ENCODE results near the gene SRP54.
"Not testable (repeated sequence)": the region's sequence is repeated elsewhere in the genome, so short reads cannot be mapped to it uniquely, and the experiment has no call there.

The SRP54 gene

DNA sequence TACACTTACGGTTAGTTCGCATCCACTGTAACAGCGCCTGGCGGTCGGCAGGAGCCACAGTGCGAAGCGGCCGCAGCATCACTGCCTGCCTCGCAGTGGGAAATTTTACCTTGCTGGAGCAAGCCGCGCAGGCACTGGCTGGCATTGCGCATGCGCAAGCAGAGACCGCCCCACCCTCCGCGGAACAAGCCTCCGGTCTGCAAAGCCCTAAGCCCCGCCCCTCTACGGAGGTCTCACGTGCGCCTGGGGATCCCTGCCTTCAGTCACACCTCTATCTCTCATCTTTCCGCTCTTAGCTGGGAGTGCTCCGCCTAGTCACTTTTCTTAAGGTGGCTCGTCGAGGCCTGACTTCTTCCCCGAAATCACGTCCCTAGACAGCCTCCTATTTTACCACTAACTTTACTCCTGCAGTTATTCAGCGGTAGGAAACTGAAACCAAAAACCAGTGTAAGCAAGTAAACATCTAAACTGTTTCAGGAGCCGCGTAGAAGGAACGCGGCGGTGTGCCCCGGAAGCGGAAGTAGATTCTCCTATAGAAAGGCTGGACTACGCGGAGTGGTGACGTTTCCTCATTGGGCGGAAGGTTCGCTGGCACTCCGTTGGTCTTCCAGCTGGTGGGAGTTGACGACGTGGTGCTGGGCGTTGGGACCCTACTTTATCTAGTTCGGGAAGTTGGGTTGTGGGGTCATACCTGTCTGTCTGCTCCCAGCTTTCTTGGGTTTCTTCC, at the start of gene SRP54:
Gene SRP54, plus strand, starts transcription at position 572 of the 727 bp plus-strand sequence. CDS start 13,718 bp downstream, outside the sequence.
- peak; percentile 99 for DNase-seq

DNA sequence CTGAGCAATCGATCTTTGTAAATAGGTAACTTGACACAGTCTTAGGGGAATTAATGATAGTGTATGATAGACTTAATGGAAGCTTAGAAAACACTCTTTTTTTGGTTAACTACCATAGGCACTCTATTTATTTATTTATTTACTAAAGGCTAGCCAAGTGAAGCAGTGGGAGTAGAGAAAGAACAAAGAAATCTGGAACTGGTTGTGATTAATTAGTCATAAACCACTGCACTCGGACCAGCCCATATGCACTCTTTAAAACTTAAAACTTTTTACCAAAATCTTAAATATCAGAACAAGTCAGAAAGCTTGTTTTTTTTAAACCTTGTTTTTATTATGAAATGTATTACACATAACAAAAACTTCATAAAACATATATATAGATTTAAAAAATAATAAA, 49.5 kb upstream of the SRP54 start:
- no peak for DNase-seq

DNA sequence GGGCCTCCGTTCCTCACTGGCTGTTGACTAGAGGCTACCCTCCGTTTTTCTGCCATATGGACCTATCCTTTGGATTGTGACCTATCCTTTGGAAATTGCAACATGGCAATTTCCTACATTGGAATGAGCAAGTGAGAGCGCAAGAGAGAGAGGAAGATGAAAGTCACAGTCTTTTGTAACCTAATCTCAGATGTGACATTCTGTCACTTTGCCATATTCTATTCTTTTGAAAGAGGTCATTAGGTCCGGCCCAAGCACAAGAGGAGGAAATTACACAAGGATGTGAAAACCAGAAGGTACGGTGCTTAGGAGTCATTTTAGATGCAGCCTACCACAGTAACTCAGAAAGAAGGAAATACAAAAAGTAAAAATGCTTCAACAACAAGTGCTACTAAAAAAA, 47.3 kb upstream of the SRP54 start:
- no peak for DNase-seq

DNA sequence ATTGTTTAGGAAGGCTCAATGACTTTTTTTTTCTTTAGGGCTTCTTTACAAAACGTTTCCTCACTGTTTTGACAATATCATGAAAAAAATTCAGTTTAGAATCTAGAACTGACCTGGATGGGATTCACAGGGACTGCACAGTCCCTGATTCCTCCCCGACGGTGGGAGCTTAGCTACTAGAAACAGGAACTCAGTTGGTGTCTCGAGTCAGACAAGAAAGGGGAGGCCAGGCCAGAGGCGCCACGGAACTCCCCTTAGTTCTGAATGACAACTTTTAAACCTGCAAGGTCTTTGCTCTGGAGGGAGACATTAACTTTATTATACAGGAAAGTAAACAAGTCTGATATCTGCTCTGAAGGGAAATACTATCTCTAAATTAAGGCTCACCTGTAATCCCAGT, 45.4 kb upstream of the SRP54 start:
- no peak for DNase-seq

DNA sequence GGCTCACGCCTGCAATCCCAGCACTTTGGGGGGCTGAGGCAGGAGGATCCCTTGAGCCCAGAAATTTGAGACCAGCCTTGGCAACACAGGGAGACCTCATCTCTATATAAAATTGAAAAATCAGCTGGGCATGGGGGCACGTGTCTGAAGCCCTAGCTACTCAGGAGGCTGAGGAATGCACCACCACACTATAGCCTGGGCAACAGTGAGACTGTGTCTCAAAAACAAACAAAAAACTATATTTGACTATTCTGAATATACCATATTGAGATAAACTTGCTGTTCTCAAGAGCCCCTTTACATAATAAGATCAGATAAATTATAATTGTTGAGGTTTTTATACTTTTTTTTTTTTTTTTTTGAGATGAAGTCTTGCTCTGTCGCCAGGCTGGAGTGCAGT, 44.9 kb upstream of the SRP54 start:
- no peak for DNase-seq

DNA sequence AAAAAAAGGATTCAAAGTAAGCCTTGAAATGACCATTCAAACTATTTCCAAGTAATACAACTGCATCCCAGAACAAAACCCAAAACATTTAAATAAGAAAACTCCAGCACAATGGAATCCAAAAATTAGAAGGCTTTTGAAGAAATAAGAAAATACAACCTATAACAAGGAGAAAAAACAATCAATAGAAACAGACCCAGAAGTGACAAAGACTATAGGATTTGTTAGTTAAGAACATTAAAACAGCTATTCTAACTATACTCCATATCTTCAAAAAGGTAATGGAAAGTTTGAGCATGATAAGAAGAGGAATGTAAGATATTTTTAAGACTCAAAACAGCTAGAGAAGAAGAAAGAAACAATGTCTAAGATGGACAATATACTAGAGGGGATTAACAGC, 39.3 kb upstream of the SRP54 start:
- DNase-seq, result no peak

DNA sequence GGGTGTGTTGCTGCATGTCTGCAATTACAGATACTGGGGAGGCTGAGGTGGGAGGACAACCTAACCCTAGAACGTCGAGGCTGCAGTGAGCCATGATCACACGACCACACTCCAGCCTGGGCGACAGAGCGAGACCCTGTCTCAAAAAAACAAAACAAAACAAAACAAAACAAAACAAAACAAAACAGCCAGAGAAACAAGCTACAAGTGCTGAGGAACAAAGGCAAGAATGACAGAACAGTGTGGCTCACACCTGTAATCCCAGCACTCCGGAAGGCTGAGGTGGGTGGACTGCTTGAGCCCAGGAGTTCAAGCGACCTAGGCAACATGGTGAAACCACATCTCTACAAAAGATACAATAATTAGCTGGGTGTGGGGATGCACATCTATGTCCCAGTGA, 38.0 kb upstream of the SRP54 start:
- DNase-seq, result no peak

DNA sequence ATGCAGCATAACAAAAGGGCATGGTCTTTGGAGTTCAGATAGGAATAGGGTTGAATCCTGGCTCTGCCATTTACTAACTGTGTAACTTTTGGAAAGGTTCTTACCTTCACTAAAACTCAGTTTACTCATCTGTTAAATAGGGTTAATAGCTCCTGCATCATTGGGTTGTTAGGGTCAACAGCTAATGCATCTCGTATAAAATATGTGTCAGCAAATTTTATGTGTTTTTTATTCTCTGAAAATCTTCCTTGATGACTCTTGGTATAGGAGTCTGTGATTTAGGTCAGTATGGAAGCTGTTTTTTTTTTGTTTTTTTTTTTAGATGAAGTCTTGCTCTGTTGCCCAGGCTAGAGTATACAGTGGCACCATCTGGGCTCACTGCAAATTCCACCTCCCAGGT, 36.1 kb upstream of the SRP54 start:
- no peak for DNase-seq

DNA sequence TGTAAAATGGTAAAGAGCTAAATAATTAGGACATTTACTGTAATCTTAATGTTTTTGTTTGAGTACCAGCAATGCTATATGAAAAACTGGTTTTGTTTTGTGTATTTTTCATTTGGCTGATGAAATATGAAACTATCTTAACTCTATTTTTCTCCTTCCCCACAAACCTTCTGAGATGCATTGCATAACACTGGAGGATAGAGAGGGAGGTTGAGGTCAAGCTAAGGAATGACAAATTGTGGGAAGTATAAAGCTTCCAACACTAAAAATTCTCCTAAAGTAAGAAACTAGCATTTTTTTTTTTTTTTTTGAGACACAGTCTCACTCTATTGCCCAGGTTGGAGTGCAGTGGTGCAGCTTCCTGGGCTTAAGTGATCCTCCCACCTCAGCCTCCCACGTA, 31.5 kb upstream of the SRP54 start:
- no peak for DNase-seq

DNA sequence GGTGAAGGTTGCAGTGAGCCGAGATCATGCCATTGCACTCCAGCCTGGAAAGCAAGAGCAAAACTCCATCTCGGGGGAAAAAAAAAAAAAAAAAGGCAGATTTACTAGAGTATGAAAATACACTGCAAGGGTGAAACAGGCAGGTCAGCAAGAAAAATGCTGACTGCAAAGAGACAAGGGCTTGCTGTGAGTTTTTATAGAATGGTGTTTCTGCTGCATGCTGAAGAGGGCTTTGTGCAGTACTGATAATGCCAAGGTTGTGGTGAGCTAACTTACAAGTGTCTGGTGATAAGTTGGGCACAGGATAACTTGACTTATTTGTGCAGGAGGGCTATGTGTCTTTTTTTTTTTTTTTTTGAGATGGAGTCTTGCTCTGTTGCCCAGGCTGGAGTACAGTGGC, 25.9 kb upstream of the SRP54 start:
- no peak for DNase-seq

DNA sequence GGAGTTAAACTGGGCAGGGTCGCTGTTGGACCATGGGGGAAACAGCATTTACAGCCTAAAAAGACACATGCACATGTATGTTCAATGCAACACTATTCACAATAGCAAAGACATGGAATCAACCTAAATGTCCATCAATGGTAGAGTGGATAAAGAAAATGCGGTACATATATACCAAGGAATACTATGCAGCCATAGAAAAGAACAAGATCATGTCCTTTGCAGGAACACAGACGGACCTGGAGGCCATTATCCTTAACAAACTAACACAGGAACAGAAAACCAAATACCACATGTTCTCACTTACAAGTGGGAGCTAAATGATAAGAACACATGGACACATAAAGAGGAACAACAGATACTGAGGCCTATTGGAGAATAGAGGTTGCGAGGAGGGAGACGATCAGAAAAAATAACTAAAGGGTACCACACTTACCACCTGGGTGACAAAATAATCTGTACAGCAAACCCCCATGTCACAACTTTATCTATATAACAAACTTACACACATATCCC, 25.0 kb upstream of the SRP54 start:
- no peak for DNase-seq

DNA sequence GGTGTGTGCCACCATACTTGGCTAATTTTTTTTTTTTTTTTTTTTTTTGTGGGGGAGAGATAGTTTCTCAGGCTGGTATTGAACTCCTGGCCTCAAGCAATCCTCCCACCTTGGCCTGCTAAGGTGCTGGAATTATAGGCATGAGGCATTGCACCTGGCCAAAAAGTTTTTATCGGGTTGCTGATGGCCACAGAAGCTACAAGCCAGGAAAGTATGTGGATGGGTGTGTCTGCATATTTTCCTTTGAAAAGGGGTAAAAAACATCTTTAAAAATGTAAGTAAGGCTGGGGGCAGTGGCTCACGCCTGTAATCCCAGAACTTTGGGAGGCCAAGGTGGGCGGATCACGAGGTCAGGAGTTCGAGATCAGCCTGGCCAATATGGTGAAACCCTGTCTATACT, 20.7 kb upstream of the SRP54 start:
- not testable (repeated sequence) for DNase-seq

DNA sequence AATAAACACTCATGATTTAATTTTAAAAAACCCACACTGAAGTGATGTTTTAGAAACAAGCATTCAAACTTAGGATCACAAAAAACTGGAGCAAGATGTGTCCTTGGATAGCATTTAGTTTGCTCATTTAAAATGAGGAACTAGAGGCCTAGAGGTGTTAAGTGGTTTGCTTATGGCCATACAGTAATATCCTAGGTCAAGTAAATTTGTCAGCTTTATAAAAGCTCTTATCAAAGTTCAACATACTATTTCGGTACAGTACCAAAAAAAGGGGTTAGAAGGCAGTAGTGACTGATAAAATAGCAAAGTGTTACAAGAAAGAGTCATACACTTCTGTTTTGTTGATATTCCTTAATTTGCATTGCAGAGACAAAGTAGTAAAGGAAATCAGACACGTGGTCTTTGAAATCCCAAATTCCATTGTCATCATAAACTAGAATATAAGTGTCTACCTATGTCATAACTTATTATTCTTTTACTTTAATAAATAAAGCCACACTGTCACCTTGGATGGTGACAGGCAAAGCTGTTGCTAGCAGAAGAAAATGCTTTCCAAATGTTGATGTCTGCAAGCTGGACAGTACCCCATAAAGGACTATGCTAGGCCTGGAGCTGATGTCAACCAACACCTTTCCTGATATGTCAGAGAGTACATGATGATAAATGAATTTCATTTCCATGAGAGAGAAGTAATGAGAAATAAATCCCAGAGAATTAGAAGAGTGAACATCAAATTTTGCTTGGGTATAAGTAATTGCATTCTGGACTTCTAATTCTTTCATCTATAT, 17.6 kb upstream of the SRP54 start:
- DNase-seq, result no peak

DNA sequence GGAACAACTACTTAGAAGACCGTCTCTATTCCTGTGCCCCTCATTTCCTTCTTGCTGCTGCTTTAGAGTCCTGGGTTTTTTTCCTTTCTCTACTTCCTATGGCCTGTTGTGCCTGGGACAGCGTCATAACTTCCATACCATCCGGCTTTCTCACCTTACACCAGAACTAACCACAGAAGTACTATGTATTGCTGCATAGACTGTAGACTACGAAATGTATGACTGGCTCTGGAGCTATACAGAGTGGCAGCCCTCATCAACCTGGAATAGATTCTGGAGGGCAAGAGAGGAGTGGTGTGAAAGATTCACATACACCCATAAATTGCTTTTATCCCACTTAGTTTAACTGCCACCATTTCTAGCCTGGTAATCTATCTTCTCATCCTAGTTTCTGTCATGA, 16.9 kb upstream of the SRP54 start:
- no peak for DNase-seq

DNA sequence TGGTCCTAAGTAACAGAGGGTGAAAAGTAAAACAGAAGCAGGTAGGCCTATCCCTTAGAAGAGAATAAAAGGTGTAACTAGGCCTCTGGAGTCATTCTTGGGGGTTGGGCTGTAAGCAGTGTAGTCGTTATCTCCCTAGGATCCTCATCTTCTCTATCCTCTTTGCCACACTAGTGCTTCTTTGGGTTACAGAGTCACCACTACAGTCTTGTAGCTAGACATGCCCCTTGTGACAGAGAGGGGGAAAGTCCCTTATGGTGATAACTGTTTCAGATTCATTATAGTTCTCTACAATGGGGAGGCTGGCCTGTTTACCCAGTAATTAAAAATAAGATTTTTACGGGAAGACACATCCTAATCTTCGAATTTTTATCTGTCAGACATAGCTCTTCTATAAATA, 16.4 kb upstream of the SRP54 start:
- DNase-seq, result no peak

DNA sequence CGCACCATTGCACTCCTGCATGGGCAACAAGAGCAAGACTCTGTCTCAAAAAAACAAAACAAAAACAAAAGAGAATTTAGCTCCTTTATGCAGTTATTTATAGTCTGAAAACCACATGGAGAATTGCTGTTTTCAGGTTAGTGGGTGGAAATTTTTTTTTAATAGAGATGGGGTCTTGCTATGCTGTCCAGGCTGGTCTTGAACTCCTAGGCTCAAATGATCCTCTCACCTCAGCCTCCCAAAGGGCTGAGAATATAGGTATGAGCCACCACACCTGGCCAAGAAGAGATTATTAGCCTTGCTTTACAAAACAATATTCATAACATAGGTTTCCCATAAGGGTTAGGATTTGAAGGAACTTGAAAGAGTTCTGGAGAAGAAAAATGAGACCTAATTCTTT, 12.1 kb upstream of the SRP54 start:
- DNase-seq, result no peak

DNA sequence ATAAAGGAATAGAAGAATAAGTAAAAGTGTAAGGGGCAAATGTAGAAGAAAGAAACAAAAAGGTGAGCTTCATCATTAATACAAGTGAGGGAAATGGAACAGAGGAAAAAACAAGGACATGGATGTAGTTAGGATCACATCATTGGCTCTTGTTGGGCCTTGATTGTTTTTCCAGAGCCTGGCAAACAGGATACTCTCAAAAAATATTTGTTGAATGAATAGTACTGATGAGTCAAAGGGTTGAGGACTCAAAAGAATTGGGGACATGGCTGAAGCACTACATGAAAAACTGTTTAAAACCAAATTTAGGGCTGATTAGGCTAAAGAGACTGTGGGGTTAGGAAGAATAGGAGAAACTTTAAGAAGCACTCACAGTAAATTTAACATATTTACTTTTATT, 11.4 kb upstream of the SRP54 start:
- no peak for DNase-seq

DNA sequence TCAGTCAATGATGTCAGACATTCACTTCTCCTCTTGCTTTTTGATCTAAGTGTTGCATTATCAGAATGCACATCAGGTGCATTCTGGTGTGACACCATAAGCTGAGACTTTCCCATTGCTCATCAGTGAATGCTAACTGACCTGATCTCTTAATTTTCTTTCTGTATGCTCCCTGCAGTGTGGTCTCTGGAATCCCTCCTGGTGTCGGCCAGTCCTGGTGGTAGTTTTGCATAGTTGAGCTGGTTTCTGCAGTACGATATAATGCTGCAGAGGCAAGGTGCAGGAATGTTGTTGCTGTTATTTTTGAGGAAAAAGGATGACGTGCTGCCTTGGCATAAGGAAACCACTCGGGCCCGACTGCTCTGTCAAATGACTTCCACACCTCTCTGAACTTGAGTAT, 11.0 kb upstream of the SRP54 start:
- no peak for DNase-seq

DNA sequence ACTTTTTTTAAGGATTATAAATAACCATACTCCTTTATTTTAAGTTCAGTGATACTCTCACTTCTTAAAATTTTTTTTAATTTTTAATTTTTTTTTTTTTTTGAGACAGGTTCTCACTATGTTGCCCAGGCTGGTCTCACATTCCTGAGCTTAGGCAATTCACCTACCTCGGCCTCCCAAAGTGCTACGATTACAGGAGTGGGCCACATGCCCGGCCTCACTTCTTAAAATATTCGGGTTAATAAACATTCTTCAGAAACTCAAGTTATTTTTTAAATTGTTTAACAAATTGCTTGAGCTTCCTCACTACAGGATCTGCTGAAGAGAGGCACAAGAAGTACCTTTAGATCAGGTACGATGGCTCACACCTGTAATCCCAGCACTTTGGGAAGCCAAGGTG, 4.3 kb upstream of the SRP54 start:
- DNase-seq, result no peak

DNA sequence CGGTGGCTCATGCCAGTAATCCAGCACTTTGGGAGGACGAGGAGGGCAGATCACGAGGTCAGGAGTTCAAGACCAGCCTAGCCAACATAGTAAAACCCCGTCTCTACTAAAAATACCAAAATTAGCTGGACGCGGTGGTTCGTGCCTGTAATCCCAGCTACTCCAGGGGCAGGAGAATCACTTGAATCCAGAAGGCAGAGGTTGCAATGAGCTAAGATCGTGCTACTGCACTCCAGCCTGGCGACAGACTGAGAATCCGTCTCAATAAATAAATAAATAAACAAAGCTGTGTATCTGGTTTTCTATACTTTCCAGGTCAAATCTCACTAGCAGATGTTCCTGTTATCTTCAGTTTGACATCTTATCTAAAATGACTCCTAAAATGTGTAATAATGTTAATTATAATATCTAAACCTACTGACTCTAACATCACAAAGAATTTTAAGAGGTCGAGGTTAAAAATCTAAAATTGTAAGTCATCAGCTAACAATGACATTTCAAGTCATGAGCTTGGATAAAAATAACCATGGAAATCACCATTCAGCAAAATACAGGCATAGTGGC, 2.4 kb upstream of the SRP54 start:
- DNase-seq, result no peak

DNA sequence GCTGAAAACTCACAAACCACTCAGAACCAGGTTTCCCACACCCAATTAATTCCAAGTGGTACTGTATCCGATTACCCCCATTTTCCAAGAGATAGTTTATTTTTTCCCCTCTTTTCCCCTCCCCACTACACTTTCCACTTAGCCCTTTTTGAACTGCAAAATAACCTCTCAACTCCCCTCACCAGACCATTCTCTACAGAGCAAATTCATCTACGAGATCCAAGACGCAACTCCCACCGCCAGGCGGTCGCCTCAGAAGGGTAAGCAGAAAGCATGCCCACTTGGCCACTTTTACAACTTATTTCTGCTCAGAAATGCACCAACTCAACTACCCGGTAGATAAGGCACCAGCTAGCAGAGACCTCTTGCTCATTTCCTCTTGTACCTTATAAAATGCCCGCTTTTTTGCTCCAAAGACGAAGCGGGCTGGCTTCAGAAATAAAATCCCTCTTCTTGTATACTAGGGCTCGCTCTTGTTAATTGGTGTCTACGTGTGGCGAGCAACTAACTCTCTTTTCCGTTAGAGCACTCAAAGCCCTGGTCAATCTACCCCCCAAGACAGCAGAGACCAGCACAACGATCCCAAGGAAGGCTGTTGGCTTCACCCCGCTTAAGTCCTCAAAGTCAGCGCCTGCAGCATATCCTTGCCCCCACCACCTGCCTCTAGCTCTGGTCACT, 910 bp upstream of the SRP54 start:
- DNase-seq, result peak; percentile 59

DNA sequence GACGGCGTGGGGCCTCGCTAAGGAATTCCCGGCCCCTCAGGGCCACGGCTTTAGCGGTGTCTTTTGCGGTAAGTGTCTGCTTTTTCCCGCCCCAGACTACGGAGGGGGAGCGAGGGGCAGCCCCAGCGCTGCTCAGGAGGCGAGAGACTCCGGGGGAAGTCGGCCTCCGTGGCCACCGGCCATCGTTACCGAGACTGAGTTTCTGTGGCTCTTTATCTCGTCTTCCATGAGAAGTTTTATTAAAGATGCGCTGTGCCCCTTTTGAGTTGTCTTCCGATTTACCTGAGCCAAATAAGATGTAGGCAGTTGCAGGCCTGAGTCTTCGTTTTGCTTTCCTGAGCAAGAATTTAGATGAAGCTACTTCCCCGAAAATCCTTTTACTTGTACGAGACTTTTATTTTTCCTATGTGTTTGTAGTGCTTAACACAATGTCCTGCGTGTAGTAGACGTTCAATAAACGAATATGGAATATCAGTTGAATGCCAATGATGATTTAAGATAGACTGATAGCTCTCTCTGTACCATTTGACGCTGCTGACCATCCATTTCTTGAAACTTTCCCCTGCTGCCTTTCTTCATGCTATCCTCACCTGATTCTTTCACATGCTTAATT, 462 bp downstream of the SRP54 start:
- DNase-seq, result no peak

DNA sequence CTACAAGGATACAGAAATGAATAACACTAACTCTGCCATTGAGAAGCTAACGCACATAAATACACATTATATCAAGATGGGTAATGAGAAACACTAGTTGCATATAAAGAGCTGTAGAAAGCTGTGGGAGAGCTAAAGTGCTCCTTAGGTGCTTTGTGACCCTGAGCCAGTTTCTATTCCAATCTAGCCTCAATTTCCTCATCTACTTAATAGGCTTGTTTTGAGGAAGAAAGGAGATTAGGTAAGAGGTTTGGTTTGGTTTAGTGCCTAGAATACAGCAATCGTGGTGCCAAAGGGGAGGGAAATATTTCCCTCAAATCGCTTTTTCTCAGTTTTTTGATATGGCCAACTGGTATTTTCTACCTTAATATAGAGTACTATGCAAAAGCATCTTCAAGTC, 994 bp downstream of the SRP54 start:
- no peak for DNase-seq

Data from NCI-H524 treated with DMSO at 0.1 percent for 48 hours (cell line).